Stomach (tissue), 4 donors: Measurements from ENCODE around the gene KCNIP4.

Experiments used
- CTCF ChIP-seq, 7 experiments: fragments of 450-650 bp in 4 of 7; fragments of 200-600 bp in 3 of 7; sonication (generic) in 3 of 7; IDR thresholded peaks; one replicate each; pipeline ENCODE4 v1.5.1; 2016 to 2019; ENCODE audit warnings: antibody characterized with exemption in 7 of 7, control low read depth in 2 of 7, mild to moderate bottlenecking in 1 of 7
- EP300 ChIP-seq: sonication (generic); formaldehyde crosslinking; IDR thresholded peaks from one replicate; pipeline ENCODE4 v1.6.1; 2017; ENCODE audit warnings: antibody characterized with exemption
- POLR2A ChIP-seq, 4 donors: fragments of 450-650 bp; IDR thresholded peaks; one replicate each; pipeline ENCODE4 v1.6.1; 2016; ENCODE audit warnings: antibody characterized with exemption in 4 of 4, control low read depth in 2 of 4, mild to moderate bottlenecking in 1 of 4, moderate library complexity in 1 of 4
- POLR2AphosphoS5 ChIP-seq, 3 donors: sonication (generic); formaldehyde crosslinking; IDR thresholded peaks; one replicate each; pipeline ENCODE4 v1.6.1; 2016; ENCODE audit warnings: antibody characterized with exemption in 3 of 3

GRCh38 chr4:21872101-21872500 is 76.5 kb downstream of the KCNIP4 start:
- TF ChIP-seq CTCF (IDR thresholded peaks at IDR 0.05), result no peak
- TF ChIP-seq EP300, result no peak
- TF ChIP-seq POLR2A (IDR thresholded peaks at IDR 0.05), result no peak
- no peak for TF ChIP-seq POLR2AphosphoS5 (IDR thresholded peaks at IDR 0.05)
